Measurements from ENCODE around the gene NFIA. TPM values are rescaled to one million over a fixed set of nuclear protein-coding genes. Genes with fewer than 3 reads are reported as not detected.

NFIA gene
- 105 TPM for total RNA-seq
- 18.1 TPM for polyA plus RNA-seq

GRCh38 chr1:61082311-61083012, at the start of gene NFIA:
TSS of gene NFIA (plus strand) at chr1:61082561.
- peak within 1 kb of the TSS; percentile 99 for H3K27ac ChIP-seq (ENCODE audit: low read depth)
- no peak for DNase-seq (ENCODE audit: extremely low spot score)
- WGBS, result under 1% methylated on average over 64 of the region's 73 CpGs
- no peaks in the 10 kb centered on the region for H3K36me3 ChIP-seq (ENCODE audit: insufficient read depth)
- H3K4me3 ChIP-seq (ENCODE audit: low read depth, low read length), result peak within 1 kb of the TSS; percentile 100
- peaks cover 5% of the 10 kb centered on the region for H3K4me1 ChIP-seq (ENCODE audit: insufficient read depth)

- no peak for DNase-seq (ENCODE audit: extremely low spot score)
- Histone ChIP-seq H3K36me3 (ENCODE audit: insufficient read depth) (no peaks in the 10 kb centered on the region), H3K4me3 (ENCODE audit: low read depth, low read length) (no peak overlapping the region), H3K27ac (ENCODE audit: low read depth) (no peak overlapping the region), H3K4me1 (ENCODE audit: insufficient read depth) (no peaks in the 10 kb centered on the region)
These were observed 46.5 kb upstream of the NFIA start for GRCh38 chr1:61035880-61036279.

- no peak for DNase-seq (ENCODE audit: extremely low spot score)
- Histone ChIP-seq H3K27ac (ENCODE audit: low read depth) (no peak overlapping the region), H3K4me1 (ENCODE audit: insufficient read depth) (no peaks in the 10 kb centered on the region), H3K4me3 (ENCODE audit: low read depth, low read length) (peak overlapping the region; percentile 48), H3K36me3 (ENCODE audit: insufficient read depth) (no peaks in the 10 kb centered on the region)
- WGBS, result 32% methylated on average over 17 of the region's 17 CpGs
These were observed 39.8 kb upstream of the NFIA start for GRCh38 chr1:61042466-61043009.

- H3K4me1 ChIP-seq (ENCODE audit: insufficient read depth), result no peaks in the 10 kb centered on the region
- DNase-seq (ENCODE audit: extremely low spot score), result no peak
- peak overlapping the region; percentile 48 for H3K4me3 ChIP-seq (ENCODE audit: low read depth, low read length)
- H3K36me3 ChIP-seq (ENCODE audit: insufficient read depth), result no peaks in the 10 kb centered on the region
- H3K27ac ChIP-seq (ENCODE audit: low read depth), result no peak overlapping the region
- WGBS, result 12% methylated on average over 85 of the region's 85 CpGs
These were observed 39.1 kb upstream of the NFIA start for GRCh38 chr1:61043010-61043820.

- Histone ChIP-seq H3K4me3 (ENCODE audit: low read depth, low read length) (no peak overlapping the region), H3K36me3 (ENCODE audit: insufficient read depth) (no peaks in the 10 kb centered on the region), H3K4me1 (ENCODE audit: insufficient read depth) (no peaks in the 10 kb centered on the region), H3K27ac (ENCODE audit: low read depth) (no peak overlapping the region)
- no peak for DNase-seq (ENCODE audit: extremely low spot score)
- WGBS, result 86% methylated on average over 3 of the region's 3 CpGs
These were observed 35.9 kb upstream of the NFIA start for GRCh38 chr1:61046434-61046833.

GRCh38 chr1:61047061-61047460, 35.3 kb upstream of the NFIA start:
- WGBS, result 92% methylated on average over 3 of the region's 3 CpGs
- Histone ChIP-seq H3K4me1 (ENCODE audit: insufficient read depth) (no peaks in the 10 kb centered on the region), H3K4me3 (ENCODE audit: low read depth, low read length) (no peak overlapping the region), H3K36me3 (ENCODE audit: insufficient read depth) (no peaks in the 10 kb centered on the region), H3K27ac (ENCODE audit: low read depth) (no peak overlapping the region)
- DNase-seq (ENCODE audit: extremely low spot score), result no peak

GRCh38 chr1:61049850-61050540, 32.4 kb upstream of the NFIA start:
- Histone ChIP-seq H3K27ac (ENCODE audit: low read depth) (peak overlapping the region; percentile 55), H3K4me1 (ENCODE audit: insufficient read depth) (no peaks in the 10 kb centered on the region), H3K36me3 (ENCODE audit: insufficient read depth) (no peaks in the 10 kb centered on the region), H3K4me3 (ENCODE audit: low read depth, low read length) (peak overlapping the region; percentile 93)
- WGBS, result under 1% methylated on average over 48 of the region's 48 CpGs
- peak; percentile 88 for DNase-seq (ENCODE audit: extremely low spot score)

- H3K4me1 ChIP-seq (ENCODE audit: insufficient read depth), result no peaks in the 10 kb centered on the region
- no peak for DNase-seq (ENCODE audit: extremely low spot score)
- H3K36me3 ChIP-seq (ENCODE audit: insufficient read depth), result no peaks in the 10 kb centered on the region
- peak overlapping the region; percentile 93 for H3K4me3 ChIP-seq (ENCODE audit: low read depth, low read length)
- H3K27ac ChIP-seq (ENCODE audit: low read depth), result peak overlapping the region; percentile 55
- WGBS, result under 1% methylated on average over 85 of the region's 85 CpGs
These were observed 31.6 kb upstream of the NFIA start for GRCh38 chr1:61050541-61051442.

- WGBS, result 33% methylated on average over 4 of the region's 4 CpGs
- H3K36me3 ChIP-seq (ENCODE audit: insufficient read depth), result no peaks in the 10 kb centered on the region
- H3K4me3 ChIP-seq (ENCODE audit: low read depth, low read length), result peak overlapping the region; percentile 93
- no peak for DNase-seq (ENCODE audit: extremely low spot score)
- no peak overlapping the region for H3K27ac ChIP-seq (ENCODE audit: low read depth)
- no peaks in the 10 kb centered on the region for H3K4me1 ChIP-seq (ENCODE audit: insufficient read depth)
These were observed 31.0 kb upstream of the NFIA start for GRCh38 chr1:61051443-61051718.

- H3K36me3 ChIP-seq (ENCODE audit: insufficient read depth), result no peaks in the 10 kb centered on the region
- no peaks in the 10 kb centered on the region for H3K4me1 ChIP-seq (ENCODE audit: insufficient read depth)
- DNase-seq (ENCODE audit: extremely low spot score), result no peak
- no peak overlapping the region for H3K4me3 ChIP-seq (ENCODE audit: low read depth, low read length)
- H3K27ac ChIP-seq (ENCODE audit: low read depth), result no peak overlapping the region
- 72% methylated on average over 23 of the region's 23 CpGs for WGBS
These were observed 30.5 kb upstream of the NFIA start for GRCh38 chr1:61051719-61052394.

- Histone ChIP-seq H3K27ac (ENCODE audit: low read depth) (no peak overlapping the region), H3K4me3 (ENCODE audit: low read depth, low read length) (no peak overlapping the region), H3K36me3 (ENCODE audit: insufficient read depth) (no peaks in the 10 kb centered on the region), H3K4me1 (ENCODE audit: insufficient read depth) (no peaks in the 10 kb centered on the region)
- 70% methylated on average over 10 of the region's 10 CpGs for WGBS
- DNase-seq (ENCODE audit: extremely low spot score), result no peak
These were observed 29.8 kb upstream of the NFIA start for GRCh38 chr1:61052395-61053225.

GRCh38 chr1:61053226-61053711, 29.1 kb upstream of the NFIA start:
- Histone ChIP-seq H3K4me1 (ENCODE audit: insufficient read depth) (no peaks in the 10 kb centered on the region), H3K36me3 (ENCODE audit: insufficient read depth) (no peaks in the 10 kb centered on the region), H3K4me3 (ENCODE audit: low read depth, low read length) (peak overlapping the region; percentile 51), H3K27ac (ENCODE audit: low read depth) (no peak overlapping the region)
- DNase-seq (ENCODE audit: extremely low spot score), result no peak
- 43% methylated on average over 10 of the region's 10 CpGs for WGBS

Measured in urinary bladder (tissue), 4 donors.